Measurements from ENCODE around the gene IER5. TPM values are rescaled to one million over a fixed set of nuclear protein-coding genes. Genes with fewer than 3 reads are reported as not detected.

IER5 gene
- total and polyA plus RNA-seq, 2 of the 13 experiments (the other 11 are each of a cell fraction or from before 2014, with no cell fraction given): 2.5 to 3.5 TPM

- TF ChIP-seq ZBED4 (CRISPR knock-in tag; IDR thresholded peaks at IDR 0.05; ENCODE audit: borderline replicate concordance) (peak; percentile 69; the same call in 1 of the 2 replicates), ZNF431 (CRISPR knock-in tag; IDR thresholded peaks at IDR 0.05; ENCODE audit: borderline replicate concordance, low read depth) (peak; percentile 56; the same call in 1 of the 2 replicates), TERF1 (CRISPR knock-in tag; IDR thresholded peaks at IDR 0.05) (peak; percentile 65; the same call in 1 of the 2 replicates), LRRFIP1 (CRISPR knock-in tag; conservative IDR thresholded peaks at IDR 0.05) (no peak), ZNF790 (CRISPR knock-in tag; IDR thresholded peaks at IDR 0.05; ENCODE audit: borderline replicate concordance) (peak; percentile 61; the same call in 1 of the 2 replicates), MIER2 (CRISPR knock-in tag; IDR thresholded peaks at IDR 0.05) (peak; percentile 73; the same call in 1 of the 2 replicates), ZNF850 (CRISPR knock-in tag; conservative IDR thresholded peaks at IDR 0.05) (no peak), SALL2 (CRISPR knock-in tag; IDR thresholded peaks at IDR 0.05) (peak; percentile 72), RXRB (CRISPR knock-in tag; IDR thresholded peaks at IDR 0.05; ENCODE audit: borderline replicate concordance) (peak; percentile 77; the same call in 1 of the 2 replicates), TFDP2 (CRISPR knock-in tag; IDR thresholded peaks at IDR 0.05) (peak; percentile 95), SMAD3 (CRISPR knock-in tag; IDR thresholded peaks at IDR 0.05) (peak; percentile 94), ZNF337 (CRISPR knock-in tag; IDR thresholded peaks at IDR 0.05; ENCODE audit: borderline replicate concordance, low read depth) (peak; percentile 96), IKZF4 (CRISPR knock-in tag; IDR thresholded peaks at IDR 0.05; ENCODE audit: borderline replicate concordance, low read depth, not compliant biosample characterization) (peak; percentile 75), ZNF567 (CRISPR knock-in tag; IDR thresholded peaks at IDR 0.05; ENCODE audit: borderline replicate concordance) (0 out of 2 replicates have a peak, but pooled peaks have one; percentile 62), ZNF543 (CRISPR knock-in tag; IDR thresholded peaks at IDR 0.05) (peak; percentile 74; the same call in 1 of the 2 replicates), ZNF768 (CRISPR knock-in tag; IDR thresholded peaks at IDR 0.05) (0 out of 2 replicates have a peak, but pooled peaks have one; percentile 13)
Measured at GRCh38 chr1:181088079-181089016, at the start of gene IER5 (continued).
